MM.1S (cell line): ENCODE measurements around the gene ZKSCAN4.

Experiments
- CTCF ChIP-seq: fragments of 300-600 bp; sonication (generic); IDR thresholded peaks from 2 replicates; pipeline ENCODE4 v1.5.1; 2016; ENCODE audit warnings: antibody characterized with exemption, low read length, mixed read lengths
- EZH2phosphoT487 ChIP-seq: fragments of 300-600 bp; sonication (generic); IDR thresholded peaks from 2 replicates; pipeline ENCODE4 v1.6.1; 2018; ENCODE audit warnings: antibody characterized with exemption, low read length

- TF ChIP-seq CTCF (no peak), EZH2phosphoT487 (no peak)
Observed at GRCh38 chr6:28240471-28240870, 11.6 kb downstream of the ZKSCAN4 start.
